Activated CD8-positive, alpha-beta memory T cell treated with anti-CD3 and anti-CD28 coated beads for 36 hours (primary cell): ENCODE data around the gene TSPAN4. TPM values are rescaled to one million over a fixed set of nuclear protein-coding genes. Genes with fewer than 3 reads are reported as not detected.

Source experiments
- CTCF ChIA-PET: fragments of 350-600 bp; sonication (Branson Sonifier 250); formaldehyde crosslinking; loops from one replicate; lab custom pipeline; 2021; ENCODE audit warnings: antibody characterized with exemption; lab: Charles Lee
- POLR2A ChIA-PET: fragments of 350-600 bp; sonication (Branson Sonifier 250); formaldehyde crosslinking; loops from one replicate; lab custom pipeline; 2021; ENCODE audit warnings: antibody characterized with exemption; lab: Charles Lee
- total RNA-seq, 2 experiments: library from RNA; stranded (reverse); gene quantifications; one replicate each; pipeline ENCODE4 v1.2.3, GENCODE V29; 2021

Gene TSPAN4
- total RNA-seq, 2 experiments from 2014 or later: 9.4 to 12.7 TPM

GRCh38 chr11:863910-864827 lies 21.5 kb downstream of the TSPAN4 start:
- ChIA-PET CTCF (no interaction called here), POLR2A (no interaction called here)

DNA sequence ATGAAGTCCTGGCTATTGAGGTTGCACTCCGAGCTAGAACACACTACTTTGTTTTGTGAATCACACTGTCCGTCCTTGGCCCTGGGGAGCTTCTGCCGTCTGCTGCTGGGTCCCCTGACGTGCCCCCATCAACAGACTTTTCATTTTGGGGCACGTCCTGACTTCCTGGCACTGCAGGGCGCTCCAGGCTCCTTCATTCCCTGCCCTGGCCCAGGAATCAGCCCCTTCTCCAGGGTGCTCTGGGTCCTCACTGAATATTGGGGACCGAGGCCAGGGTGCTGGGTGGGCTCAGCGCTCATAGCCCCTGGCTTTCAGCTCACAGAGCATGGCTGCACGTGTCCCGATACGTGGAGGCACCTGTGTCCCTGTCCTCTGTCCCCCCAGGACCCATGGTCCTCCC lies 22.2 kb downstream of the TSPAN4 start:
- POLR2A ChIA-PET: interaction anchor here (0.9 kb wide), 1 partner anchor 625 kb away, joined by 5 read pairs; no protein-coding TSS in a partner anchor
- CTCF ChIA-PET: no interaction called here

- POLR2A ChIA-PET: interaction anchor here (0.9 kb wide), 1 partner anchor 624 kb away, joined by 5 read pairs; no protein-coding TSS in a partner anchor
- CTCF ChIA-PET: no interaction called here
Observed at GRCh38 chr11:865462-866430, 23.1 kb downstream of the TSPAN4 start.

- POLR2A ChIA-PET: no interaction called here
- CTCF ChIA-PET: no interaction called here
Observed at GRCh38 chr11:866481-866880, 23.8 kb downstream of the TSPAN4 start.

DNA sequence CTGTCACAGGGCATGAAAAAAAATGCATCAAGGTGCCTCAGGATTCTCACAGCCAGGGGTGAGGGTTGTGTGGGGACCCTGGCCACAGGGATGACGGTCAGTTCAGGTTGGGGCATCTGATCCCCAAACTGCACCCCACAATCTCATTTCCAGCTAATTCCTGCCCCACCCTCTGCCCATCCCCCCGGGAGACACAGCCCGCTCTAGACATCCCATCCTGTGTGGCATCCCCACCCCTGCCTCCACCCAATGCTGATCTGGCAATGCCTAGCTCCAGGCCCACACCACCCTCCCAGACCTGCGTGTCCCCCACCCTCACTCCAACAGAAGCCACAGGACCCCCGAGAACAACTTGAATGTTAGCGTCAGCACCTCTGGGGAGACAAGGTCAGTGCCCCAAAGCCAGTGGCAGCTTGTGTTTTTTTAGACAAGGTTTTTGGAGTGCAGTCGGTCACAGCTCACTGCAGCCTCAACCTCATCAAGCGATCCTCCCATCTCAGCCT lies 25.3 kb downstream of the TSPAN4 start:
- CTCF ChIA-PET: no interaction called here

GRCh38 chr11:868394-868793 lies 25.7 kb downstream of the TSPAN4 start:
- ChIA-PET CTCF (interaction anchor here (1.4 kb wide), 1 partner anchor 20 kb away, joined by 3 read pairs; no protein-coding TSS in a partner anchor), POLR2A (no interaction called here)

More for the DNA sequence above, 25.3 kb downstream of the TSPAN4 start:
- POLR2A ChIA-PET: no interaction called here

DNA sequence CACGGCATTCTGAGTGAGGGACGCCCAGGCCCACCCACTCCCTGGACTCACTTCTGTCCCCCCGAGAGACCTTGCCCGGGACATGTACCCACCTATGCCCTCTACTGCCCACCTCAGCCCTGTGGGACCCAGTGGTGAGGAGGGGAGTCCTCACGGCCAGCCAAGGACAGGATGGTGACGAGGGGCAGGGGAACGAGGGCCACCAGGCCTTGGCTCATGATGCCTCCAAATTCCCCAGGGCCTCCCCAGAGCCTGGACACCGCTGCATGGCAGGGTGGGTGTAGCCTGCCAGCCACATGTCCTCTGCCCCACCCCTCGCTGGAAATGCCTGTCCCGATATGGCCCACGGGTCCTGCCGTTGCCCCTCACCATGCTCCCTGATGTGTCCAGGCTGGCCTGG lies 26.1 kb downstream of the TSPAN4 start:
- ChIA-PET POLR2A (no interaction called here), CTCF (interaction anchor here (1.4 kb wide), 1 partner anchor 20 kb away, joined by 3 read pairs; no protein-coding TSS in a partner anchor)

DNA sequence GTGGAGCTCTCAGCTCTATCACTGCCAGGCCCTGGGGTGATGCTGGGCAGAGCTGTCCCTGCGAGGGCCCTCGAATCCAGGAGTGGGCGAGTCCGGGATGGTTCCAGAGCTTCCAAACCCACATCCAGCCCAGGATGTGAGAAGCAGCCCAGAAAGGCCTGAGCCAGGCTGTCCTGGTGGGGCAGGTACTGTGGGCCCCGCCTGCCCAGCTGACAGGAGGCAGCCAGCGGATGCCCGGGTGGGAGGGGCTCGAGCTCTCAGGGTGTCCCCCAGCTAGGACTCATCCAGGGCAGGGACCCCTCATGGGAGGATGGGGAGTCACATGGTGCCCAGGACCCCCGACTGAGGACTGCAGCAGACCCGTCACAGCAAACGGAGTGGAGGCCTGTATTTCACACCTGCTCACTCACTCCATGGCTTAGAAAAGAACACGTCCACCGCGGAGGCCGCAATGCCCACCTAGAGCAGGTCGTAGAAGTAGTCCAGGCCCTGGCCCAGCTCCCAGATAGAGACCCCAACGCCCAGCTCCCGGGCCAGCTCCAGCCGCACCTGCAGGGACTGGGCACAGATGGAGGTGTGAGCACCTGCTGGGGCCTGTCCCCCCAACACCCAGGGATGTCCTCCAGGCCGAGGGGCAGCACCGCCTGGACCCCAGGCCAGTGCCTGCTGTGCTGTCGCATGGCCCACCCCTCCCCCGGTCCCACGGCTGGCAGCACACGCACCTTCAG lies 26.9 kb downstream of the TSPAN4 start:
- CTCF ChIA-PET: interaction anchor here (1.4 kb wide), 1 partner anchor 21 kb away, joined by 3 read pairs; no protein-coding TSS in a partner anchor
- POLR2A ChIA-PET: interaction anchor here (0.5 kb wide), 1 partner anchor 59 kb away, joined by 4 read pairs; no protein-coding TSS in a partner anchor

DNA sequence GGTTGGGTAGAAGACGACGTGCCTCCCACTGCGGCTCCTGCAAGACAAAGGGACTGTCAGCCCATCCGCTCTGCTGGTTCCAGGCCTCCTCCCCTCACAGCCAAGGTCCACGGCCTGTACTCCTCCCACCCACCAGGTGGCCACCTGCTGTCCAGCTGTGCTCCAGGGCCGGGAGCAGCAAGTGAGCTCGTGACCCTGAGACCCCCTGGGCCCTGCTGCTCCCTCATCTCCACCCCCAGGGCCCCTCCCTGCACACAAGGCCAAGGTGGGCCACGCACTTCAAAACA lies 27.4 kb downstream of the TSPAN4 start:
- POLR2A ChIA-PET: no interaction called here
- CTCF ChIA-PET: interaction anchor here (1.4 kb wide), 1 partner anchor 22 kb away, joined by 3 read pairs; no protein-coding TSS in a partner anchor

DNA sequence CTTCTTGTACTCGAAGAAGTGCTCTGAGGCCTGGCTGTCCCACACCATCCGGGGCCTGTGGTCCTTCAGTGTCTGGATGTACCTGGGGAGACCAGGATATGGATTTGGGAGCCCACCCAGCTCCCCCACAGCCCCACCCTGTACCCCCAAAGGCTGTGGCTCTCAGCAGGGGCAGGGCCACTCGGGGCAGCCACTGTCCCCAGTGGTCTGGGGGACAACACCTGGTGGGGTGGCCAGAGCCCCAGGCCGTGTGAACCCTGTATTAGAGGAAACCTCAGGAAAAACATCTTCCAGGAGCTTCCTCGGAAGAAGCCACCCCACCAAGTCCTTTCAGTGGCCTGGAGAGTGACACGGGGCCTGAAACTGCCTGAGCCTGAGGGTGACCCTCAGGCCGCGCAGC lies 27.8 kb downstream of the TSPAN4 start:
- CTCF ChIA-PET: no interaction called here
- POLR2A ChIA-PET: interaction anchor here (0.6 kb wide), 1 partner anchor 23 kb away, joined by 3 read pairs; no protein-coding TSS in a partner anchor

- ChIA-PET POLR2A (no interaction called here), CTCF (interaction anchor here (0.7 kb wide), 1 partner anchor 56 kb away, joined by 3 read pairs; no protein-coding TSS in a partner anchor)
Observed at GRCh38 chr11:871472-871871, 28.8 kb downstream of the TSPAN4 start.

DNA sequence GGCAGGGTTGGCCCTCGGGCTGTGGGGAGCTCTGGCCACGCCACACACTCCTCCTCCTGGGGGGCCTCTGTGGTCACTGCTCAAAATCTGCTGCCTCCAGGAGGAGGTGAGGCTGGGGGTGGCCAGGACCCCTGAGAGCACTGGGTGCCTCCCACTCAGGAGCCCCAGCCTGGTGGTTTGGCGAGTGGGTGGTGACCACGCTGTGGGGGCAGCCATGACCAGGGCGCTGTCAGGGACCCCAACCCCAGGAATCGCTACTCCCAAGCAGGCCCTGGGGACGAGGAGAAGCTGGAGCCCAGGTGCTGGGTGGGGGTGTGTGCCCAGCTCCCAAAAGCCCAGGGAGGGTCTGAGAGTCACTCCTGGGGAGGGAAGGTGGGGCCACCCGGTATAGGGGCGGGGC lies 30.1 kb downstream of the TSPAN4 start:
- ChIA-PET CTCF (no interaction called here), POLR2A (no interaction called here)

DNA sequence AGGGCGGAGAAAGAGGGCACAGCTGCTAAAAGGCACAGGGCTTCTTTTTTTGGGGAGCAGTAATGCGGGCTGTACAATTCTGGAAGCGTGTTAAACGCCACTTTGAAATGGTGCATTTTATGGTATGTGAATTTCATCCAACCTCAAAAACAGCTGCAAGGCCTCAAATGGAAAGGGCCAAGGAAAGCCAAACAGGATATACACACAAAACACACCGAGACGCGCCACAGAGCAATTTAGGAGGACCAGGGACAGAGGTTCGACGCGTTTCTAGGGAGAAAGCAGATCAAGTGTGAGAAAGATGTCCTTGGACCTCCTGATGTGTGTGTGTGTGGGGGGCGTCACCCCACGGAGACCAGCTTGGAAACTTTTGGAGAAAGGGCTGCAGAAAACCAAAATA lies 31.1 kb downstream of the TSPAN4 start:
- ChIA-PET CTCF (no interaction called here), POLR2A (no interaction called here)

- ChIA-PET POLR2A (no interaction called here), CTCF (interaction anchor here (0.7 kb wide), 1 partner anchor 12 kb away, joined by 3 read pairs; no protein-coding TSS in a partner anchor)
Observed at GRCh38 chr11:875203-875602, 32.6 kb downstream of the TSPAN4 start.

GRCh38 chr11:875769-876301 lies 33.2 kb downstream of the TSPAN4 start:
- CTCF ChIA-PET: no interaction called here
- POLR2A ChIA-PET: no interaction called here

- ChIA-PET CTCF (no interaction called here), POLR2A (no interaction called here)
Observed at GRCh38 chr11:876545-876944, 33.9 kb downstream of the TSPAN4 start.

DNA sequence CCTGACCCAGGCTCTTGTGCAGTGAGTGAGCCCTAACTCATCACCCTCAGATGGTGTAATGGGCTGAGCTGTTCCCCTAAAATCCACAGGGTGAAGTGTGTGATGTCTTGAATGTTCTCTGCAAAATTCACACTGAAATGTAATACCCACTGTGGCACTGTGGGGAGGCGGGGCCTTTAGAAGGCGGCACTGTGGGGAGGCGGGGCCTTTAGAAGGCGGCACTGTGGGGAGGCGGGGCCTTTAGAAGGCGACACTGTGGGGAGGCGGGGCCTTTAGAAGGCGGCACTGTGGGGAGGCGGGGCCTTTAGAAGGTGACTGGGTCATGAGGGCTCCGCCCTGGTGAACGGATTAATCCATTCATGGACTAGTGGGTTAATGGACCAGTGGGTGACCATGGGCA lies 34.9 kb downstream of the TSPAN4 start:
- ChIA-PET POLR2A (no interaction called here), CTCF (no interaction called here)

- ChIA-PET POLR2A (no interaction called here), CTCF (no interaction called here)
Observed at GRCh38 chr11:880447-880846, 37.8 kb downstream of the TSPAN4 start.

GRCh38 chr11:882596-882995 lies 39.9 kb downstream of the TSPAN4 start:
- ChIA-PET CTCF (no interaction called here), POLR2A (no interaction called here)
